GM19468 (cell line): ENCODE data around the gene PHYHD1.

ENCODE experiments used
- ATAC-seq: cut with Tn5 transposase; IDR thresholded peaks from one replicate; pipeline ENCODE4 v1.9.1; 2021; ENCODE audit warnings: mild to moderate bottlenecking, moderate library complexity, moderate number of reproducible peaks; ENCODE audit not compliant: unreplicated experiment; ENCODE audit errors: extremely low read depth

PHYHD1 gene

DNA sequence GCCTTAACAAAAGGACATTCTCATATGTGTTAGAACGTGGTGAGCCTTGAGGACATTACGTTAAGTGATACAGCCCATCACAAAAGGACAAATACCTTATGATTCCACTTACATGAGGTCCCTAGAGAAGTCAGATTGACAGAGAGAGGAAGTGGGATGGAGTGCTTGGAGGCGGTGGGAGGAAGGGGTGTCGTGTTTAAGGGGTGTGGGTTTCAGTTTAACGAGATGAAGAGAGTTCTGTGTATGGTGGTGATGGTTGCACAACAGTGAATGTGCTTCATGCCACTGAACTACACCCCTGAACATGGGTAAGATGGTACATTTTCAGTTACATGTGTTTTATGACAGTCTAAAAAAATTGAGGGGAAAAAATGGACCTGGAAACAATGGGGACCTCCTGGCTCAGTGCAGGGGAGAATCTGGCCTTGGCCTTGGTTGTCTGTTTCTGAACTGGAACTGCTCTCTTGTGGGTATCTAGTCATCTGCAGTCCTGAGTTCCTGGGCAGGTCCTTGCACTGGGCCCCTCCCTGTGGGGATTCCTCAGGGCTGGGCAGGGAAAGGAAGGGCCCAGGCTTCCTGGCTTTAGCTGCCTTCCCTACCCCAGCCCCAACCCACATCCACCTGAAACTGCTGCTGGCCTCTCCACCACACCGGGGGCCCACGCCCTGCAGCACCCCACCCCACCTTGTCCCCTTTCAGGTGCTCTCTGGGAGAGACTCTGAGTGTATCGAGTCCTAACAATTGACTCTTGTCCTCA is 21.0 kb upstream of the PHYHD1 start:
- no peak for ATAC-seq

DNA sequence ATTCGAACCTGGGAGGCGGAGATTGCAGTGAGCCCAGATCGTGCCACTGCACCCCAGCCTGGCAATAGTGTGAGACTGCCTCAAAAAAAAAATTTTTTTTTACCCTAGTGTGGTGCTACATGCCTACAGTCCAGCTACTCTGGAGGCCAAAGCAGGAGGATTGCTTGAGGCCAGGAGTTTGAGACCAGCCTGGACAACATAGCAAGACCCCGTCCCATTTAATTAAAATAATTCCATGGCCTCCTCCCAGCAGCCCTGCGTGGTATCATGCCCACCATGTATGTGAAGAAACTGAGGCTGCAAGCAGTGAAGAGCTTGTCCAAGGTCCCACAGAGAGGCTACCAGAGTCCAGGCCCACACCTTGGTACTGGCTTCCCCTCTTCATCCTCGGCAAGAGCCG is 19.4 kb upstream of the PHYHD1 start:
- ATAC-seq = no peak

DNA sequence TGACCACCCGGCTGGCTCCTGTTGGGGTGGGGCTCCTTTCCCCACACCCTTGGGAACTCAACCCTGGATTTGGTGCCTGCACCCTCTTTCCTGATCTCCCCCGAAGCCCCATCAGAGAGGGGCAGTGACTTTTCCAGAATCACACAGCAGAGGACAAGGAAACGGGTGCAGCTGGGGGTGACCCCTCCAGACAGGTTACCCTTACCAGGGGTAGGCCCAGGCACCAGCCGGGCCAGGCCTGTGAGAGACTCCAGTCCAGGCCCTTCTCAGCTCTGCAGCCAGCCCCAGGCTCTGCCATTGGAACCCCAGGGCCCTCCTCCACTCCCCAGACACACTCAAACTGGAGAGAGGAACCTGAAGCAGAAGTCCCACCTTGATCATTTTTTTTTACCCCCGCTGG is 19.0 kb upstream of the PHYHD1 start:
- ATAC-seq = no peak

DNA sequence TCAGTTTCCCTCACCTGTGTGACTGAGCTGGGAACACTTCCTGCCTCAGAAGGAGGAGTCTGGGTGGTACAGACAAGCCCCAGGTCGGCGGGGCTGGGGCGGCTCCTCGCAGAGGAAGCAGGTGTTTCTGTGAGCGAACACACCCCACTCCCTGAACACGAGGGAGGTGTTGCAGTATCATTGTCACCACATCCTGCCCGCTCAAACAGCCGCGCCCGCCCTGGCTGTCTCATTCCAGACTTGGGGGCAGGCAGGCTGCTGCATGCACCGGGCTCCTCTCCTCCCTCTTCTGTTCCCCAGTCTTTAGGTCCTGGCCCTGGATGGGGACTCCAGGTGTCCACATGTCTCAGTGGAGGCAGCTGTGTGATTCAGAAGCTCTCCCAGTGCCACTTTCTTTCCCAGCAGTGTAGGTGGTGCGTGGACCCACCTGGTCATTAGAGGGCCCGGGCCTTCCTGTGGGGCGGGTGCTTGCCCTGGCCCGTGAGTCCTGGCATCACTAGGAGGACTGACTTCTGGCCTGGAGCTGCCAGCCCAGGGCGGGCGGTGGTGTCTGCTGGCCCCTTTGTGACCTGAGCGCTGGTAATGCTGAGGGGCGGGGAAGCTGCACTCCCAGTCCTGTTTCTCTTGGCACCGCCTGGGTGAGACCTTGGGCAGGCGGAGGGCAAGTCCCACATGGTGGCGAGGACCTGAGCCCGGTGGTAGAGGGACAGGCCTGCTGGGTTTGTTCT is 18.3 kb upstream of the PHYHD1 start:
- peak; percentile 79 for ATAC-seq

DNA sequence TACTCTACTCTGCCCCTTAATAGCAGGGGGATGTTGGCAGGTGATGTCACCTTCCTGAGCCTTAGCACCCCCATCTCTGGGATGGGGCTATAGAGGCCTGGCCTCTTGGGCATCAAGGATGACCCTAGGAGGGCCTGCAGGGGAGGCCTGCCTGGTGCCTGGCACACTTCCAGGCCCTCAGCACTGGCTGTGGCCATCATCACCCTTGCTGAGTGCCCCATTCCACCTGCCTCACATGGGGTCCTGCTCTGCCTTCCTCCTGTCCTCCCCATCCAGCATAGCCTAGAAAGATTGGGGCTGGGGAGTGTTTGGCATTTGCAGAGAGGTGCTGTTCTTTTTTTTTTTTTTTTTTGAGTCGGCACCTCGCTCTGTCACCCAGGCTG is 17.7 kb upstream of the PHYHD1 start:
- no peak for ATAC-seq

DNA sequence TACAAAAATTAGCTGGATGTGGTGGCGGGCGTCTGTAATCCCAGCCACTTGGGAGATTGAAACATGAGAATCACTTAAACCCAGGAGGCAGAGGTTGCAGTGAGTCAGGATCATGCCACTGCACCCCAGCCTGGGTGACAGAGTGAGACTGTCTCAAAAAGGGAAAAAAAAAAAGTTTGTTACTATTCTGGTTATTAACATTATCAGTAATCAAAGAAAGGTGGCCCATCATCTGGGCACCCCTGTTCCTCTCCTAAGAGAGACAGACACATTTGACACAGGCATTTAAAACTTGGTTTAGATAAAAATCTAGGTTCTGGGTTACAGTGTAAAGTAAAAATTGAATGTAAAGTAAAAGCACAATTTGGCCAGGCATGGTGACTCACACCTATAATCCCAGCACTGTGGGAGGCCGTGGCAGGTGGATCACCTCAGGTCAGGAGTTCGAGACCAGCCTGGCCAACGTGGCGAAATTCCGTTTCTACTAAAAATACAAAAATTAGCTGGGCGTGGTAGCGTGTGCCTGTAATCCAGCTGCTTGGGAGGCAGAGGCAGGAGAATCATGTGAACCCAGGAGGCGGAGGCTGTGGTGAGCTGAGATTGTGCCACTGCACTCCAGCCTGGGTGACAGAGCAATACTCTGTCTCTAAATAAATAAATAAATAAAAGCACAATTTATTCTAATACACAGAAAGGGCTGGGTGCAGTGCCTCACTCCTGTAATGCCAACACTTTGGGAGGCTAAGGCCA is 16.7 kb upstream of the PHYHD1 start:
- ATAC-seq = no peak

DNA sequence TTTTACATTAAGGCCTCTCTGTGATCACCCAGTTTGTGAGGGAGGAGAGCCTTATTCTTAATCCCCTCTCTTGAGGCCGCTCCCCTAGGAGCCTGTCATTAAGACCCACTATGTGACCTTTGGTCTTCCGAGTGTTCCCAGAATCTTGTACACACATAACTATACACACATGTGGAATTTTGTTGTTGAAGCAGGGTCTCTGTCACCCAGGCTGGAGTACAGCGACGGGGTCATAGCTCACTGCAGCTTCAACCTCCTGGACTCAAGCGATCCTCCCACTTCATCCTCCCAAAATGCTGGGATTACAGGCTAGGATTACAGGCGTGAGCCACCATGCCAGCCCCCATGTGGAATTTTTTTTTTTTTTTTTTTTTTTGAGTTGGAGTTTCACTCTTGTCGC is 14.8 kb upstream of the PHYHD1 start:
- ATAC-seq = no peak

DNA sequence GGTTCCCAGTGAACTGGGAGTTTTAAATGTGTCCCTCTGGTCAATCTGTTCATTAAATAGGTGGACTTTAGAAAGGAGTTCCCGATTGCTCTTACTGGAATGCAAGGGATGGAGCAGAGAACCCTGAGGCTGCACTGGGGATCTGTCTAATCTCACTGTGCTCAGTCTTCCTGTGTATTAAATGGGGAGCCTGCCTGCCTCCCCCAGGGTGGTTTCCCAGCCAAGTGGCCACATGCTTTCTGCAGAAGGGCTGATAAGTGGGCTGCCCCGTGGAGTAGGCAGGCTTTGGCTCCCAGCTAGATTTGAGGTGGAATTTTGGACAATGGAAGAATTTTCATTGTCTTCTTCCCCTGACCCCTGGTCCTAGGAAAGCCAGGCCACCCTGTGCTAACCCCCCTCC is 14.0 kb upstream of the PHYHD1 start:
- no peak for ATAC-seq

DNA sequence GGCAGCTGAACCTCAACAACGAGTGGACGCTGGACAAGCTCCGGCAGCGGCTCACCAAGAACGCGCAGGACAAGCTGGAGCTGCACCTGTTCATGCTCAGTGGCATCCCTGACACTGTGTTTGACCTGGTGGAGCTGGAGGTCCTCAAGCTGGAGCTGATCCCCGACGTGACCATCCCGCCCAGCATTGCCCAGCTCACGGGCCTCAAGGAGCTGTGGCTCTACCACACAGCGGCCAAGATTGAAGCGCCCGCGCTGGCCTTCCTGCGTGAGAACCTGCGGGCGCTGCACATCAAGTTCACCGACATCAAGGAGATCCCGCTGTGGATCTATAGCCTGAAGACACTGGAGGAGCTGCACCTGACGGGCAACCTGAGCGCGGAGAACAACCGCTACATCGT is 12.4 kb upstream of the PHYHD1 start:
- no peak for ATAC-seq

DNA sequence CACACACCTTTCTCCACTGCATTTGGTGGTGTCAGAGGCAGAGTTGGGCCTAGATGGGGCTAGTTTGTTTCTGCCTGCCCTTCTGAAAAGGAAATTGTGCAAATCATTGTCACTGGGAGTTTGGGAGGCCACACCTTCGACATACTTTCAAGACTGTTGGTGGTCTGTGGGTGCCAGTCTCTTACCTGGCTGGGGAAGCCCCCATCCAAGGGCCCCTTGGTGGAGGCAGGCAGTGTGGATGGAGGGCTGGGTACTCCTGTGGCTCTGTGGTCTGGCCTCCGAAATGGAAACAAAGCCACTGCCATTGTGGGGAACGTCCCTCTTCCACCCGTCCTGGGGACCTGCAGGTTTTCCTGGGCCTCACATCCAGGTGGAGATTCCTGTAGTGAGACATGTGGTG is 10.9 kb upstream of the PHYHD1 start:
- no peak for ATAC-seq

DNA sequence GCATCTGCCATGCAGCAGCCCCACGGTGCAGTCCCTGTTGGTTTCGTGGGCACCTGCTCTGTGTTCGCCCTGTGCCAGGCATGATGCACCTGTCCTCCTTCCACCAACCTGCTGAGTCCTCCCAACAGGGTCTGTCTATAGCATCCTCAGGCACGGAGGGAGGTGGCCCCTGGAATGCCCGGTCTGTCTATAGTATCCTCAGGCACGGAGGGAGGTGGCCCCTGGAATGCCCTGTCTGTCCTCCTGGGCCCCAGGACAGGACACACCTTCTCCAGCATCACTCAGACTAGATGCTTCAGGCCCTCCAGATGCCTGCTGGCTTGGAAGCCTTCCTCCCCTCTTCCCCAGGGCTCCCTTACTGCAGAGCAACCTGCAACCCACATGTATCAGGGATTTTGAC is 9.9 kb upstream of the PHYHD1 start:
- no peak for ATAC-seq

DNA sequence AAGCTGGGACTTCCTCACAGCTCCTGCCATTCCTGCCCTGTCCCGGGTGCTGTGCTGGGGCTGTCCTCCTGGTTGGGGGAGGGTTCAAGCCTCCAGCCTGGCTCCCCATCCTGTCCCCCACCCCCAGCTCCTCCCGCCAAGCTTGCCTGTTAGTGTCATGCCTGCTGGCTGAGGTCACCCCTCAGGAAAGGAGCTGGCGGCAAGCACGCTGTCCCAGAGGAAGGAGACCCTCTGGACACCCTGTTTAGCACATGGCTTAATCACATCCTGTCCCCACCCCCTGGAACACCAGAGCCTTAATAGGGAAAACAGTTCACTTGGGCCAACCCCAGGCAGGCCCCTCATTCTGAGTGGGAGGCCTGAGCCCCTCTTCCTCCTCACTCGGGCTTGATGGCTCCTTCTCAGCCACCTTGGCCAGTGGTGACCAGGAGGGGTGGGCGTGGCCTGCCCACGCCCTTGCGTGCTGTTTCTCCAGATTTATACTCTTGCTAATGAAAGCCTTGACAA is 9.2 kb upstream of the PHYHD1 start:
- no peak for ATAC-seq

DNA sequence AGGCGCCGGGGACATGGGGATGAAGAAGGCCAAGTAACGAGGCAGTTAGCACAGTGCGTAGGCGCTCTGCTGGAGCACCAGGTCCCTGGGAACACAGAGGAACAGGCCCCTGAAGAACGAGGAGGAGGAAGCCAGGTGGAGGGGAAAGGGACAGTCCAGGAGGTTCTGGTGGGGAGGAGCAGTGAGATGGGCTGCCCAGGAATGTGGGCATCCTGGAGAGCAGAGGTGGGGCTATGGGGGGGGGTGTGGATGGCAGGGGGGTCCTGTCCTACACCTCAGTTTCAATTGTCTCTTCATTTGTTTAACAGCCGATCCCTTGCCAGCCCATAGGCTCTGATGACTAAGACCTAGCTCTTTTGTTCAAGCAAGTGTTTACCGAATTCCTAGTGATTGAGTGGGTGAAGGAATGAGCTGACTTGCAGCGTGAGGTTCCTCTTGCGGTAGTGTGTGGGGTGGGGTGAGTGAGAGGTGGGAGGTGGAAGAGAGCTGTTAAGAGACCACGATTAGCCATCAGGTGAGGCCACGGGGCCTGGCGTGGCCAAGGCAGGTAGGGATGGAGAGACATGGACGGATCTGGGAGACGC is 8.4 kb upstream of the PHYHD1 start:
- no peak for ATAC-seq

DNA sequence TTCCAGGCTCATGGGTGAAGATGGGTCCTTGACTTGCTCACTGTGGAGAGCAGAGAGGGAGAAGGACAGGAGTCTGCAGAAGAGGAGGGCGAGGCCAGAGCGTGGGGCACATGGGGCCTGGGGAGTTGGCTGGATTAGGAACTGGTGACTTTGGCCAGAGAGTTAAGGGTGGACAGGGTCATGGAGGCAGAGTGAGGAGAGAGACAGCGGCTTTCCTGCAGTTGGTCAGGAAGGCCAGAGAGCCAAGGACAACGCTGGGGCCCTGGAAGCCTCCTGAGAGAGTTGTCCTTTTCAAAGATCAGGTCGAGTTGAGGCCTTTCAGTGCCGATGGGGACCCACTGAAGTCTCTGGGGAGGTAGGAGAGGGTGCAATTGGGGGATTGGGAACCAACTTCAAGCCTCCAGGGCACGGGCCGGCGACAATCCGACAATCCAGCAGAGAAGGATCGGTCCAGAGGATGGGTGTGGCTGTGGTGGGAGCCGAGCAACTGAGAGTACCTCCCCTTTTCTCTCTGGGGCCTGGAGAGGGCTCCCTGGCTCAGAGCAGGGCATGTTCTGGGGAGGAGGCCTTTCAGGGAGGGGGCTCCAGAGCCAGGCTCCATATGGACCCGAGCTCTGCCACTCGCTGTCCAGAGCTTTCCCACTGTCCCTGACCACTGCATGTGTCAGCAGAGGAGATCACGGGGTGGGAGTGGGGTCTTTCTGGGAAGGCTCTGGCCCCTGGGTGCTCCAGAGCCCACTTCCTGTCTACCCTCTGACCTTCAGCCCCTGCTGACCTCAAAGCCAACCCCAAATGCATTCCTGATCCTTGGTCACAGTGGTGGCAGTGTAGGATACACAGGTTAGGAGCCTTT is 7.5 kb upstream of the PHYHD1 start:
- no peak for ATAC-seq

DNA sequence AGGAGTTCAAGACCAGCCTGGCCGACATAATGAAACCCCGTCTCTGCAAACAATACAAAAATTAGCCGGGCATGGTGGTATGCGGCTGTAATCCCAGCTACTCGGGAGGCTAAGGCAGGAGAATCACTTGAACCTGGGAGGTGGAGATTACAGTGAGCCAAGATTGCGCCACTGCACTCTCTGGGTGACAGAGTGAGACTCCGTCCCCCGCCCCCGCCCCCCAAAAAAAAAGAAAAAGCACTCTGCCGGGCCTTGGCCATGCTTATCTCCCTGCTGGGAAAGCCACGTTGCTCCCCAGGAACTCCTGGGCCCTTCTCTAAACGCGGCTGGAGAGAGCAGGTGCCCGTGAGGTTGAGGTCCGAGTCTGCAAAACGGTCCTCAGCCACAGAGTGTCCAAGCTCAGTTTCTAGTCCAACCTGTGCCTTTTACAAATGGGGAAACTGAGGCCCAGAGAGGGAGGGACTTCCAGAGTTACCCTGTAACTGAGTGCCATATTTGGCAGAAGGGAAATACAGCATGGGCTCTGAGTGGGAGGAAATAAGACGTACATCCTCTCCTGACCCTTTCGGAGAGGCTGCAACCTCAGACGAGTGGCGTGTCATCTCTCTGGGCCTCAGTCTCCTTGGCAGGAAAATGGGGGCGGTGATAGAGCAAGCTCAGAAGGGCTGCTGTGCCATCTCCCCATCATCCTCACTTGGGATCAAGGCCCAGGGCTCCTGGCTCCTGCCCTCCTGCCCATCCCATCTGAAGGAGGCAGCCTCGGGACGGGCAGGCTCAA is 6.6 kb upstream of the PHYHD1 start:
- no peak for ATAC-seq

DNA sequence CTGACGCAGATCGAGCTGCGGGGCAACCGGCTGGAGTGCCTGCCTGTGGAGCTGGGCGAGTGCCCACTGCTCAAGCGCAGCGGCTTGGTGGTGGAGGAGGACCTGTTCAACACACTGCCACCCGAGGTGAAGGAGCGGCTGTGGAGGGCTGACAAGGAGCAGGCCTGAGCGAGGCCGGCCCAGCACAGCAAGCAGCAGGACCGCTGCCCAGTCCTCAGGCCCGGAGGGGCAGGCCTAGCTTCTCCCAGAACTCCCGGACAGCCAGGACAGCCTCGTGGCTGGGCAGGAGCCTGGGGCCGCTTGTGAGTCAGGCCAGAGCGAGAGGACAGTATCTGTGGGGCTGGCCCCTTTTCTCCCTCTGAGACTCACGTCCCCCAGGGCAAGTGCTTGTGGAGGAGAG is 4.6 kb upstream of the PHYHD1 start:
- no peak for ATAC-seq

DNA sequence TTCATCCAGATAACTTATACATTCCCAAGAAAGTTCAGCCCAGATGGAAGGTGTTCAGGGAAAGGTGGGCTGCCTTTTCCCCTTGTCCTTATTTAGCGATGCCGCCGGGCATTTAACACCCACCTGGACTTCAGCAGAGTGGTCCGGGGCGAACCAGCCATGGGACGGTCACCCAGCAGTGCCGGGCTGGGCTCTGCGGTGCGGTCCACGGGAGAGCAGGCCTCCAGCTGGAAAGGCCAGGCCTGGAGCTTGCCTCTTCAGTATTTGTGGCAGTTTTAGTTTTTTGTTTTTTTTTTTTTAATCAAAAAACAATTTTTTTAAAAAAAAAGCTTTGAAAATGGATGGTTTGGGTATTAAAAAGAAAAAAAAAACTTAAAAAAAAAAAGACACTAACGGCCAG is 4.0 kb upstream of the PHYHD1 start:
- ATAC-seq = no peak

DNA sequence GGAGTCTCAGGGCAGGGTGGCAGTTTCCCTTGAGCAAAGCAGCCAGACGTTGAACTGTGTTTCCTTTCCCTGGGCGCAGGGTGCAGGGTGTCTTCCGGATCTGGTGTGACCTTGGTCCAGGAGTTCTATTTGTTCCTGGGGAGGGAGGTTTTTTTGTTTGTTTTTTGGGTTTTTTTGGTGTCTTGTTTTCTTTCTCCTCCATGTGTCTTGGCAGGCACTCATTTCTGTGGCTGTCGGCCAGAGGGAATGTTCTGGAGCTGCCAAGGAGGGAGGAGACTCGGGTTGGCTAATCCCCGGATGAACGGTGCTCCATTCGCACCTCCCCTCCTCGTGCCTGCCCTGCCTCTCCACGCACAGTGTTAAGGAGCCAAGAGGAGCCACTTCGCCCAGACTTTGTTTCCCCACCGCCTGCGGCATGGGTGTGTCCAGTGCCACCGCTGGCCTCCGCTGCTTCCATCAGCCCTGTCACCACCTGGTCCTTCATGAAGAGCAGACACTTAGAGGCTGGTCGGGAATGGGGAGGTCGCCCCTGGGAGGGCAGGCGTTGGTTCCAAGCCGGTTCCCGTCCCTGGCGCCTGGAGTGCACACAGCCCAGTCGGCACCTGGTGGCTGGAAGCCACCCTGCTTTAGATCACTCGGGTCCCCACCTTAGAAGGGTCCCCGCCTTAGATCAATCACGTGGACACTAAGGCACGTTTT is 3.5 kb upstream of the PHYHD1 start:
- no peak for ATAC-seq

DNA sequence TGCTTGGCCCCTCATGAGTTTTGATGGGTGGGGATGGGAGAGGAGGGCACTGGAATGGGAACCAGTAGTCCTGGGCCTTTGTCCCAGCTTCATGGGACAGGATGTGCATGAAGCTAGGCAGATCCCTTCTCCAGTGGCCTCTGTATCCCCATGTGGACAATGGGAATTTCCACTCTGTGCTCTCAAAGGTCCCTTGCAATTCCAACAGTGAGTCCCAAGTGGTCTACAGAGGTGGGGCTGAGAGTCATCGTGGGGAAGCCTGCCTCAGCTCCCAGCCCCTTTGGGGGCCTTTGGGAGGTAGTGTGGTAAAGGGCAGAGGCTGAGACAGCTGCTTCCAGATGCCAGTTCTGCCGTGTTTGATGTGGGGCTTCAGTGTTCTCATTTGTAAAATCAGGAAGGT is 1.9 kb upstream of the PHYHD1 start:
- no peak for ATAC-seq
